CMK (cell line): ENCODE data around the gene NET1.
"Not testable (repeated sequence)": the region's sequence is repeated elsewhere in the genome, so short reads cannot be mapped to it uniquely, and the experiment has no call there.

Experiments
- DNase-seq: peaks from one replicate; pipeline ENCODE4 v3.0.0-alpha.2; 2010; ENCODE audit warnings: low read depth

NET1 gene

DNA sequence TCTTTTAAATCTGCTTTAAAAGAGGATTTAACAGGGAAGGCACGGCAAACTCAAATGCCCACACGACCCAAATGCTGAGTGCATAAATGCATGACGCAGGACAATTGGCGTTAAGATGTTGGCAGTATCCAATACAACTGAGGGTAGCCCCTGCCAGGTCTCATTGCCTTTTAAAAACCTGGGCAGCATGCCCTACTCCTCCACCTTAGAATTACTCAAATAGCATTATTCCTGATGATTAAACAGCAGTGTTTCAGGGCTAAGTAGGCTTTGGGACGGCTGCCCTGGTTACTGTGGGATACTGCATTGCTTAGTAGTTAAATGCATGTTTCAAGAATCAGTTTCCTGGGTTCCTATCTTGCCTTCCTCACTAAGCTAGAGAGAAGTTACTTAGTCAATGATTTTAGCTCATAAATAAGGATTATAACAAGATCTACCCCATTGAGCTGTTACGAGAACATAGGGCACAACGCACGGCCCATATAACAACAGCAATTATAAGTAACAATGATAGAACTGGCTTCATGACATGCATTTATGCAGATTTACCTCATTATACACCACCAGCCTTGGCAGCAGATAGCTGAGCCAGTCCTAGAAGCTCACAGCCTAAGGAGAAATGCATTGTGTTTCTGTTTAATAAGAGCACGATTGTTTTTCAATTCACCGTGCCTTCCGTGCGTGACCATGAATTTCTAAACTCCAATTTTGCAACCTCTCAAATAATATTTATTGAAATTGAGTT lies 15.6 kb upstream of the NET1 start:
- DNase-seq, result no peak

DNA sequence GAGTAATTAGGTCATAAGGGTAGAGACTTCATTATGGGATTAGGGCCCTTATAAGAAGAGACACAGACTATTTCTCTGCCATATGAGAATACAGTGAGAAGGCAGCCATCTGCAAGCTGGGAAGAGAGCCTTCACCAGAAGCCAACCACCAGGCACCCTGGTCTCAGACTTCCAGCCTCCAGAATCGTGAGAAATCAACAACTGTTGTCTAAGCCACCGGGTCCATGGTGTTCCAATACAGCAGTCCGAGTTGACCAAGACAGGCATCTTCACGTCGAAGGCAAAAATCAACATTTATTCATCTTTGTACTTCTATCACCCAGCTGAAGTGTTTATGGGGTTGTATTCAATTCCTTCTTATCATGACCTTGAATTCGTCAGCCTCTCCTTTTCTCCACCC lies 13.0 kb upstream of the NET1 start:
- no peak for DNase-seq

DNA sequence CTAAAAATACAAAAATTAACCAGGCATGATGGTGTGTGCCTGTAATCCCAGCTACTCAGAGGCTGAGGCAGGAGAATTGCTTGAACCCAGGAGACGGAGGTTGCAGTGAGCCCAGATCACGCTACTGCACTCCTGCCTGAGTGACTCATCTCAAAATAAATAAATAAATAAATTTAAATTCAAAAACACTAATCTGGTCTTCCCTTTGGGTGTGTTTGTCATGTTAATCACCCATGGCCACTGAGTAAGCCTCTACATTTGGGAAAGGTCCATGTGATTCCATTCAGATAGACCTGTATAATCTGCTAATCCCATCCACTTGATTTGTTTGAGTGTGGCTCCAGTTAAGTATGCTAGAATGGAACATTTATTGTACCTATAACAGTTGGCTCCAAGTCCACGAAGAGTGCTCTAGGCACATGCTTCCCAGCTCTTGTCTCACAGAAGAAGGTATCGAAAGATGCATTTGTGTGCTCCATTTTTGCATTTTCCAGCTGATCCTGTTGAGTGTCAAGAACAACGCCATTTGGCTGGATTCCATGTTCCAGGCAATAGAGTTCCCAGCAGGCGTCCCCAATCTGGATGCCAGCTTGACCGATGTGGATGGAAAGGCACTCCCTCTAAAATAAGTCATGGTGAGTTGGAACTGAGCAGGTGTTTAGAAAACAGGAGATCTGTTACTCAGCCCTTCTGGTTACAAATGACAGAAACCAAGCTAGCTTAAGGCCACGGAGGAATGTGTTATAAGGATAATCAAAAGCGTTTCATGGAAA lies 11.7 kb upstream of the NET1 start:
- DNase-seq, result no peak

DNA sequence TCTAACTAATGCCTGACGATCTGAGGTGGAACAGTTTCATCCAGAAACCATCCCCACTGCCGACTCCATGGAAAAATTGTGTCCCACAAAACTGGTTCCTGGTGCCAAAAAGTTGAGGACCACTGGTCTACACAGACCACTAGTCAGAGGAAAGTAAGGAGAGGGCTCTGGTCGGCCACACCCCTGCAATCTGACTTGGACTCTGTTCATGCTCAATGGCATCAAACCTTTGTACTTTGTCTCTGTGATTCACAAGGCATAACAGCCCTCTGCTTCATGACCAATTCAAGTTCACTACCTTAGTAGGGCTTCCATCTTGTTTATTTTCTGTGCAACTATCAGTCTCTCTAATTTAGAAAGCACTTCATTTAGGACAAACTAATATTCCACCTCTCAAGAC lies 9.6 kb upstream of the NET1 start:
- DNase-seq, result no peak

DNA sequence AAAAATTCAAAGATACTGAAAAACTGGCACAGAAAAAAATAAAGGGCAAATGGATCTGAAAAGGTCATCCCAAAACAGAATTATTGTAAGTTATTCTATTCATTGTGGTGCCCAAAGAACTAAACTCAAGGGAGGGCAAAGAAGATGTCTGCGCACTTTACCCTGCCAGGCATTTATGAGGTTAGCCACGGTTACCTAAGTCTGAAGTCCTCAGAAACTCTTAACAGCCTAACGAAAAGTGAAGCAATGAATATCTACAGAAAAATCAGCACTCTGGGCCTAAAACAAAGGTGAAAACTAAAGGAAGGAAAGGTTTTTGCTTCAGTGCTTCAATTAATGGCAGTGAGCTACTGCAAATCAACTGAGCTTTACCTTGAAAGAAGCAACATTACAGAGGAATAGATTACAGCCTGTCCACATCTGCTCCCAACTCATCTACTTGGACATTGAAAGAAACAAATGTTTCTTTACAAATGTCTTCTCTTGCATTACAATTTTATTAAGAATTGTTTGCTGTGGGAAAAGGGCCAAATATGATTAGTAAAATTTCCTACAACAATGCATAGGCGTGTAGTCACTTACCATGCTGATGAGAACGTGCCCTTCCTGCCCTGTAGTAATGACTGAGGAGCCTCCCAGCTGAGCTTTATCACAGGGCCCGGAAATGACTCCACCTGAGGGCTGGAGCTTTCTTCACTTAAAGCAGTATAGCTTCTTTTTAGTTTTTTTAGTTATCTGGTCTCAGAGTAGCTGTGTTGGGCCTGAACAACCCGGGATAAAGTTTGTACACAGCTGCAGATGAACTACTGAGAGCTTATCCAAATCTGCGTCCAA lies 7.9 kb upstream of the NET1 start, which contains the start of gene TUBAL3:
Gene TUBAL3 (minus strand): TSS at position 621 of the 834 bp plus-strand sequence. CDS start 36 bp downstream, at position 585.
- DNase-seq, result no peak

DNA sequence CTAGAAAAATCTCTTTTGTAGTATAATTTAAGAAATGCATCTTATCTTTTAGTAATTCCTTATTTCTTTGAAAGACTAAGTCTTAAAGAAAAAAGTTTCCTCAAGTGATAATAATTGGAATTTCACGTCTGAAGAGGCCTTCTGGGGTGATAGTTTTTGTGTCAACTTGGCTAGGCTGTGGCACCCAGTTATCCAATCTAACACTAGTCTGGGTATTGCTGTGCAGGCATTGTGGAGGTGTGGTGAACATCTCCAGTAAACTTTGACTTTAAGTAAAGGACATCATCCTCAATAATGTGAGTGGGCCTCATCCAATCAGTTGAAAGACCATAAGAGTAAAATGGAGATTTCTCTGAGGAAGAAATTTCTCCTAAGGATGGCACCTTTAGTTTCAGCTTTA lies 5.4 kb upstream of the NET1 start:
- DNase-seq, result no peak

DNA sequence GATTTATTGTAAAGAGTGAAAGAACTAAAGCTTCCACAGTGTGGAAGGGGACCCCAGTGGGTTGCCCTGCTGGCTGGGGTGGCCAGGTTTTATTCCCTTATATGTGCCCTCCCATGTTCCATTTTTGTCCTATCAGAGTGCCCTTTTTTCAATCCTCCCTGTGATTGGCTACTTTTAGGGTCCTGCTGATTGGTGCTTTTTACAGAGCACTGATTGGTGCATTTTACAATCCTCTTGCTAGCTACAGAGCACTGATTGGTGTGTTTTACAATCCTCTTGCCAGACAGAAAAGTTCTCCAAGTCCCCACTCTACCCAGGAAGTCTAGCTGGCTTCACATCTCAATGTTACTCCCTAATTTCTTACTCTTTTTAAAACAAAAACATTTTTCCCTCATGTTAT lies 1.6 kb upstream of the NET1 start:
- not testable (repeated sequence) for DNase-seq

DNA sequence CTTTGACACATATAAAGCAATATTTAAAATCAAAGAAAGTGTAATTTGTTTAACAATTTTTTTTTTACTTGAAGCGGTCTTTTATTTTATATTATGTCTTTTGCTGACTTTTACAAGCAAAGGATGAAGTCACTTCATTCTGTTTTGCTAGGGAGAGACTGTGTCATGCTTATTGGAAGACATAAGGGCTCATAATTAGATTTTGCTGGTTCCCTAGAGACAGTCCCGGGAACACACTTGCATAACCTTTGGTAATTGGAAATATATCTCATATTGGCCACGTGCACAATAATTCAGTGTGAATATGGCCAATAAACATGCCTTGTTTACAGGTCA lies 448 bp upstream of the NET1 start:
- no peak for DNase-seq

DNA sequence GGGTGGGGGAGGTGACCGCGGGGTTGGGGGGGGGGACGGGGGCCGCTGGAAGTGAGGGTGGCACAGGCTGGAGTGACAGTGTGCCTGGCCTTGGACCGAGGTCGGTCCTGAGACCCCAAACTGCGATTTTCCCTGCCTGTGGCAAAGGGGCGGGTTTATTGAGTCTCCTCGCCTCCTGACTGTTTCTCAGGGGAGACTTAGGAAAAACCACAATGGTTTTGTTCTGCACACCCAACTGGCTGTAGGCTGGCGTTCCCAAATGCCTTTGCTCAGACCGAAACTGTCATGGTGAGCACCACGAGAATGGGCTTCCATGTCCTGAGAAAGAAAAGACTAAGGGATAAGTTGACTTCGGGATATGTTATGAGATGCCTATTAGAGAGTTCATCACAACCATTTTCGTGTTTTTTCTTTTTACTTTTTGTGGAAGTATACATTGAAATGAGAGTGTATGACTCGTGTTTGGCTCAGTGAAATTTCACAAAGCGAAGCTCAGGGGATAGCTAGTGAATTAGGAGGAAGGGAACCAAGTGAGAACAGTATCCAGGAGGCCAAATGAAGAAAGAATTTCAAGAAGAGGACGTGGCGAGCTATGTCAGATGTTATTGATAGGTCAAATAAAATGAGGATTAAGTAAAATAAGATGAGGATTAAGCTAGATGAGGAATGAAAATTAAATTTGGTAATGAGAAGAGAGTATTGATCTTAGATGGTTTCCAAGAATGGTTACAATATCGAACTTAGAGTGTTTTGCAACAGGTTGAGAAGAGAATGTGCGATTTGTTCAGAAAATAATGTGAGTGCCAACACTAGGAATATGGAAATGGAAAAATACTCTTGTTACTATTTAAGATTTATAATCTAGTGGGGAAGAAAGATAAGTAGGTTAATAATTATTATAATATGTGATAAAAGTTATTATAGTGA lies 918 bp downstream of the NET1 start:
- no peak for DNase-seq

DNA sequence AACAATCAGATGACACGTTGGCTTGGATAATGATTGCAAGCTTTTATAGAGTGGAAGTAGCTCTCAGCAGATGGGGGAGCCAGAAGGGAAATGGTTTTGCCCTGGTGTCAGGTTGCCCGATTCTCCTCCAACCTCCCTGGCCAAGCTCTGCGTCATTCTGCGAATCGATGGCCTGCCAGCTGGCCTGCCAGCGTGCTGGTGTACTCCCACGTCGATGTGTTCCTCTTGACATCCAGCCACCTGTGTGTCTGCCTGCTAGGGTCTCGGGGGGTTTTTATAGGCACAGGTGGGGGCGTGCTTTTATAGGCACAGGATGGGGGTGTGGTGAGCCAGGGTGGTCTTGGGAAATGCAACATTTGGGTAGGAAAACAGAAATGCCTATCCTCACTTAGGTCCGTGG lies 4.6 kb downstream of the NET1 start:
- DNase-seq, result no peak

DNA sequence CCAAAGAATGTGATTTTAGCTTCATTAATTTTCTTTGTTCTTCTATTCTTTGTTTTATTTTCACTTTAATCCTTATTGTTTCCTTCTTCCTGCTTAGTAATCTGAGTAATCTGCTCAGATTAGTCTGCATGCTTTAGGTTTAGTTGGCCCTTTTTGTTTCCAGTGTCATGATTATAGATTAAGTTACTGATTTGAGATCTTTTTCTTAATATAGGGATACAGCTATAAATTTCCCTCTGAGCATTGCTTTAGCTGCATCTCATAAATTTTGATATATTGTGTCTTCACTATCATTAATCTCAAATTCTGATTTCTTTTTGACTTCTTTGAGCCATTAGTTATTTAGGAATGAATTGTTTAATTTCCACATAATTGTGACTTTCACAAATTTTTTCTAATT lies 6.2 kb downstream of the NET1 start:
- DNase-seq, result no peak

DNA sequence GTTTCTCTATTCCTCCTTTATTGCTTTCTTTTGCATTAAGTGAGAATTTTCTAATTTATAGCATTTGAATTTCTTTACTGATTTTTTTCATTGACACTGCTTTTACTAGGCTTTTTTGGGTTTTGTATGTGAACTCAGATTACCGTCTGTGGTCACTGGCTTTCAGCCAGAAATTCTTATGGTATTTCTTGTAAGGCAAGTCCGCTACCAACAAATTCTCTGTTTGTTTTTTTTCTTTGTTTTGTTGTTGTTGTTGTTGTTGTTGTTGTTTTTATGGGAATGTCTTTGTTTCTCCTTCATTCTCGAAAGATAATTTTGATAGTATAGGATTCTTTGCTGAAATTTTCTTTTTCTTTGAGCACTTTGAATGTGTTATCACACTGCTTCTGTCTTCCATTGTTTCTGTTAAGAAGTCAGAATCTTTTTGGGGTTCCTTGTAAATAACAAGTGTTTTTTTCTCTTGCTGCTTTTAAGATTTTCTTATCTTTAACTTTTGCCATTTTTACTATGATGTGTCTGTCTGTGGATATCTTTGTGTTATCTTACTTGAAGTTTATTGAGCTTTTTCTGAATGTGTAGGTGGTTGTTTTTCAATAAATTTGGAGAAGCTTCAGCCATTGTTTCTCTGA lies 7.2 kb downstream of the NET1 start:
- DNase-seq, result no peak

DNA sequence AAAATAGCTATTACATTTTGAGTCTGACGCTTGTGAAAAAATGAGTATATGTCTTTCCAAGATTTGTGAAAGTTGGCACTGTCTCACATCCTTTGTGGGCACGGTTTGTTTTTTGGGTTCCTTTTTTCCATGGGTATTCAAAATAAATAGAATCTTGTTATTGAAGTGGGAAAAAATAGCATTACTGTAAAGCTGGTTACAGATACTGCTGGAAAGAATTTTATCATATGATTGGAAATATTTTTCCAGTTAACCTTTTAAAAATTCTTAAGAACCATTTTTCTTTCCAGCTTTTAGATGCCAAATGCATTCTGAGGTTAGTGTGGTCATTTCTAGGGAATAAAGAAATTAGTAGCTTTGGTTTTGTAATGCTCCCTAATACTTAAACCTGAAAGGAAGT lies 11.4 kb downstream of the NET1 start:
- no peak for DNase-seq

DNA sequence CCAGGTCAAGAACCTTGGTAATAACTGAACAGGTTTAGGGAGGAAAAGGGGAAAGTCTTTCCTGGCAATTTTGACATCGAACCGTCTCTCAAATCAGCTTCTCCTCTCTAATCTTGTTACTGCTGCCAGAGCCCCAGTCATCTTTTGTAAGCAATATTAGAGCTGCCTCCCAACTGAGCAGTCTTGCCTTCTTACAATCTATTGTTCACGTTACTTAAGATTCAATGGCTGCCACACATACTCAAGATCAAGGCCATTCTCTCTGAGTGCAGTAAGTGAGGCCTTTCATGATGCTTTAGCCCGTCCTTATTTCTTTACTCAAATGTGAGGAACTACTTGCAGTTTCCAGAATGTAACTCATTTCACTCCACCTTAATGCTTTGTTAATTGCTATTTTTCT lies 12.4 kb downstream of the NET1 start:
- no peak for DNase-seq

DNA sequence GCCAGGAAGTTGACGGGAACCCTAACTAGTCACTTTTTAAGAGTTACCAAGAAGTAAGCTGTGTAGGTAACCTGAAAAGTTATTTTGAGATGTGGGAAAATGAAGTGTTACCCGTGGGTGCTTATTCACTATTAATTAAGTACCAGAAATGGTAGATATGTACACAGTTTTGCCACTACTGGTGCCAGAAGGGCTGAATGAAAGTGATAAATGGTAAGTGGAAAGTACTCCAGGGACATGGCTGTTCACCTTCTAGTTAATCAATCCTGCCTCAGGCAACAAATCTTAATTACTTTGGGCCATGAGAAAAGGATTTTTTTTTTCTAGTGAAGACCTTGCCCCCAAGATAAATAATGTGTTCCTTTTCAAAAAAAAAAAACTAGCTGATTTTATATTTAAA lies 15.8 kb downstream of the NET1 start:
- DNase-seq, result no peak

DNA sequence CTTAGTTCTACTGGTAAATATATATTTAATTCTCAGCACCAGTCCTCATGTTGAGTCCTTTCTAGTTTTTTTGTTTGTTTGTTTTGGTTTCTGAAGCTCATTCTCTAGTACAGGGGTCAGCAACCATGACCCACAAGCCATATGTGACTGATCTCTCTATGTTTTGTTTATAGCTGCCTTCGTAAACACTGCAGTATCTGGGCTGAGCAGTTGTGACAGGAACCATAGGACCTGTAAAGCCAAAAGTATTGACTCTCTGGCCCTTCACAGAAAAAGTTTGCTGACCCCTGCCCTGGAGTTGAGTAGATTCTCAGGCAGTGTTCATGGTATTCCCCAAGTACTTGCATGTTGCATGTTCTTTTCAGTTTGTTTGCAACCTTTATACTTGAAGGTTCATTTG lies 20.8 kb downstream of the NET1 start:
- DNase-seq, result no peak

DNA sequence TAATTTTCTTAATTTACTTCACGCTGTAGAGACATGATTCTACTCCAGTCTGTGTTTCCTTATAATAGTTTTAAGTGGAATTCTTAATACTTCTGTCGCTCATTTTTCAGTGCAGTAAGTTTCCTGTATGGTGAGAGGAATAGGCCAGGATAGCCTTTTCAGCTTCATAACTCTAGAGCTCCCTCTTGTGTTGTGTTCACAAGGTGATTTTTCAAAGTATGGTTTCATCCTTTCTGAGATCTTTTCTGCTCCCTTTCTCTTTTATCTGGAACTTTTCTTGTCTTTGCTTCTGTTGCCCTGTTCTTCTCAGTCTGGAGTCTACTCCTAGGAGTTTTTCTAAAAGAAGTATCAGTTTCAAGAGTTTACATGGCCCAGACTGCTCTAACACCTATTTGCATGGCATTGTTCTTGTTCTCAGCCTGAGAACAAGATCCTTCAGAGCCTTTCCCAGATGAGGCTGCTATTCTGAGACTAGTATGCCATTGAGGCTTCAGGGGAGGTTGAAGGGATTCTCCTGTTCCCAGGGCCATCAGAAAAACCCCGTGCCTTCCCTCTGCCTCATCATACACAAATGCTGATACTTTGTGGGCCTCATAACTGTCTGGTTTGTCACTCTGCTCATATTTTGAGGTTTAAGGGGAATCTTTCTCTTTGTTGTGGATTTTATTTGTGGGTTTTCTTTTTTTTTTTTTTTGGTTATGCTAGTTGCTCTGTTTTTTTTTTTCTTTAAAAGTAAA lies 21.8 kb downstream of the NET1 start:
- DNase-seq, result no peak

DNA sequence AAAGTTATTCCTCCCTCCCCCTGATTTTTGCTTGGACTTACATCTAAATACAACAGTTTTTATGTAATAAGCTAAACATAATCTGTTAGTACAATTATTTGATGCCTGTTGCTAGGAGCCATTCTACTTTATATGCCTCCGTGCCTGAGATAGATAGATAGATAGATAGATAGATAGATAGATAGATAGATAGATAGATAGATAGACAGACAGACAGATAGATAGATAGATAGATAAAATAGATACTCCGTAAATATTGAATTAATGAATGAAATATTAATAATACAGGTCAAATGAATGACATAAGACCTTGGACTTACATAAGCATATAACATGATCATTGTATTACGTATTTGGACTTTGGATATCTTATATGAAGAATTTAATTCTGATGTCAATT lies 23.0 kb downstream of the NET1 start:
- DNase-seq, result no peak

DNA sequence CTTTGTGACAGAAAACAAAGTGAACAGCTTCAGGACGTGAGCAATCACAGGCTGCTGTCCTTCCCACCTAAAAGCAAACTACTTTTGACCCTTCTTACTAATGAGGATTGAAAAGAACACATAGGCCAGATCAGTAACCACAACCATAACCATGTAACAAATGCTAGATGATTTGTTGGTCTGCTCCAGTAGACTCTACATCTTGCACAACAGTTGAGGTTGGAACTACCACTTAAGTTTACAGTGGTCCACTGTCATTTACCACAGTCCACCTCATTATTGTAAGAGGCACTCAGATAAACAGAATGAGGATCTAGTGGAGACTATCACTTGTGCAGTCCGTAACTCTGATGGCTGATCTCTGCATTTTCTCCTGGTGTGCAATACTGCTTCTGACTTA lies 27.8 kb downstream of the NET1 start:
- no peak for DNase-seq

DNA sequence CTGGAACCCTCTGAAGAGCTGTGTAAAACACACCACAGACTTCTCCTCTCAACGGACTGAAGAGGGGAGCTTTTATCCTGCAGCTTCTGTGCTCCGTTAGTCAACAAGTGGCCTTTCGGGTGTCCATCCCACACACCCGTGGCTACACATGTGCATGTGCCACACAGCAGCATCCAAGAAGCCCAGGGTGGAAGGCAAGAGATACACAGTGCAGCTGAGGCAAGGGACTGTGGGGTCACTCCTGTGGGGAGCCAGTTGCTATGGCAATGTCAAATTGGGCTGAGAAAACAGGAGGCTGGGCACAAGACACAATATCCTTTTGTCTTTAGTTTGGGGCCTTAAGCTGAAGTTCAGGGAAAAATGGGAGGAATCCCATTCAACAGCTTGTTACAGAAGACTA lies 28.7 kb downstream of the NET1 start:
- no peak for DNase-seq
